ENCODE results near the gene TUT1.
"Not testable (repeated sequence)": the region's sequence is repeated elsewhere in the genome, so short reads cannot be mapped to it uniquely, and the experiment has no call there.

DNA sequence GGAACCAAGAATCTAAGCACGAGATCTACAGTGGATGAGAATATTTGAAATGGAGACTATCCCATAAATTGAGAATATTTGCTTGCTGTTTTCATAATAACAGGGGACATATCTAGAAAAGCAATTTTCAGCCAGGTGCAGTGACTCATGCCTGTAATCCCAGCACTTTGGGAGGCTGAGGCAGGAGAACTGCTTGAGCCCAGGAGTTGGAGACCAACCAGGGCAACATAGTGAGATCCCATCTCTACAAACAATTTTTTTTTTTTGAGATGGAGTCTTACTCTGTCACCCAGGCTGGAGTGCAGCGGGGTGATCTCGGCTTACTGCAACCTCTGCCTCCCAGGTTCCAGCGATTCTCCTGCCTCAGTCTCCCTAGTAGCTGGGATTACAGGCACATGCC, 9.6 kb downstream of the TUT1 start:
- TF ChIP-seq POLR2A (IDR thresholded peaks at IDR 0.05; ENCODE audit: low read depth, low read length); CTCF (conservative IDR thresholded peaks at IDR 0.05; ENCODE audit: low read depth, low read length); NFE2L2 (IDR thresholded peaks at IDR 0.05; ENCODE audit: low read depth, low read length): not testable (repeated sequence)
